Measurements from ENCODE around the gene BTBD18. TPM values are rescaled to one million over a fixed set of nuclear protein-coding genes. Genes with fewer than 3 reads are reported as not detected.

The BTBD18 gene
- total and polyA plus RNA-seq, 4 donors, result 0.13 TPM; not detected in 3

- WGBS, result 14% methylated on average over 3 of the region's 3 CpGs
- Histone ChIP-seq H3K4me1 (ENCODE audit: control insufficient read depth in 4 of 4, insufficient read depth in 4 of 4, low read length in 3 of 4) (peaks cover 14 to 74% (median 64%) of the 10 kb centered on the region in 4 donors), H3K27me3 (ENCODE audit: control insufficient read depth in 4 of 4, insufficient read depth in 4 of 4, low read length in 3 of 4) (no peaks in the 10 kb centered on the region), H3K27ac (ENCODE audit: low read depth in 1 of 2, low read length in 2 of 2) (peak overlapping the region; percentile 86 to 87), H3K9ac (ENCODE audit: low read depth in 1 of 2, low read length in 2 of 2) (peak overlapping the region in 1 of 2 donors; percentile 84), H3K36me3 (ENCODE audit: control insufficient read depth in 4 of 4, insufficient read depth in 3 of 4, low read depth in 1 of 4, low read length in 3 of 4) (no peaks in the 10 kb centered on the region), H3K4me3 (ENCODE audit: low read depth in 1 of 3, low read length in 3 of 3) (peak overlapping the region in 2 of 3 donors; percentile 33 to 43), H3K9me3 (ENCODE audit: control insufficient read depth in 4 of 4, low read length in 3 of 4) (no peaks in the 10 kb centered on the region)
- TF ChIP-seq CTCF (IDR thresholded peaks at IDR 0.05; ENCODE audit: low read depth, low read length, missing input control) (no peak), GABPA (IDR thresholded peaks at IDR 0.05 in 1 of 2, conservative IDR thresholded peaks at IDR 0.05 in 1 of 2) (no peak), RAD21 (IDR thresholded peaks at IDR 0.05) (peak in 1 of 2 donors; percentile 19), YY1 (IDR thresholded peaks at IDR 0.05) (peak; percentile 40), RXRA (IDR thresholded peaks at IDR 0.05) (peak in 1 of 2 donors; percentile 43), REST (IDR thresholded peaks at IDR 0.05) (peak; percentile 15), EGR1 (IDR thresholded peaks at IDR 0.05; ENCODE audit: low read depth in 2 of 2) (peak in 1 of 2 donors; percentile 9), MAX (IDR thresholded peaks at IDR 0.05) (peak; percentile 38), FOXA1 (IDR thresholded peaks at IDR 0.05) (no peak), HNF4G (IDR thresholded peaks at IDR 0.05) (peak; percentile 72), SP1 (IDR thresholded peaks at IDR 0.05) (peak; percentile 69), TAF1 (conservative IDR thresholded peaks at IDR 0.05) (no peak), JUND (IDR thresholded peaks at IDR 0.05) (peak; percentile 19 to 33), HNF4A (conservative IDR thresholded peaks at IDR 0.05) (peak; percentile 87), FOXA2 (IDR thresholded peaks at IDR 0.05) (no peak), ZBTB33 (IDR thresholded peaks at IDR 0.05) (no peak), ATF3 (IDR thresholded peaks at IDR 0.05) (no peak), NR2F2 (IDR thresholded peaks at IDR 0.05) (no peak)
- DNase-seq (ENCODE audit: low spot score), result no peak
These were observed 26.3 kb upstream of the BTBD18 start for GRCh38 chr11:57777969-57778317.
